NCI-H82 treated with DMSO at 0.1 percent for 48 hours (cell line): Measurements from ENCODE around the gene CYGB.
"Not testable (repeated sequence)": the region's sequence is repeated elsewhere in the genome, so short reads cannot be mapped to it uniquely, and the experiment has no call there.

Experiments
- DNase-seq: peaks from one replicate; lab custom pipeline; 2025; ENCODE audit not compliant: unreplicated experiment; lab: John Stamatoyannopoulos, UW

The CYGB gene

DNA sequence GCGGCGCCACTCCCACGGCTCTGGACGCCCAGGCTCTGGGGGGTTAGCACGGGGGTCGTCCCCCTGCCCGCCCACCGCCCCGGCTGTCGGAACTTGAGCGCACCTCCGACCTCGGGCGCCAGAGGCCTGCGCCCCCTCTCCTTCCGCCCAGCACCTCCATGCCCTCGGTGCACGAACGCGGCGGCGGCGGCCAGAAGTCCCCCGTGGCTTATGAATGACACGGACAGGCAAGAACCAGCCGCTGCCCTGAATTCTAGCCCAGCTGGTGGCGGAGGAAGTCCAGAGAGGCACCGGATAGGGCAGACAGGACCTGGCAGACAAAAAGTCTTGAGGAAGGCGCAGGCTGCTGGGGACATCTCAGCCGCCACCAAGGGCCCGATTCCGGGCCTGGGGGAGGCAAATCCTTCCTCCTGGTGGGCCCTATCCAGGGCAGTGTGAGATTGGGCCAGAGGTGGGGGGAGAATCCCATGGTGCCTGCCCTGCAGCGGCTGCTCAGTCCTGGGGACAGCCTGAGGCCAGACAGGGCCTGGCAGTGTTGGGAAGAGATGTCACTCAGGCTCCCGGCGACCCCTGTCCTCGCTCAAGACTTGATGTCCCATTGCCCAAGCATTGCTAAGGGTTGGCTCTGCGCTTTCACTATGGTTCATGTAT lies 897 bp upstream of the CYGB start:
- DNase-seq, result no peak

DNA sequence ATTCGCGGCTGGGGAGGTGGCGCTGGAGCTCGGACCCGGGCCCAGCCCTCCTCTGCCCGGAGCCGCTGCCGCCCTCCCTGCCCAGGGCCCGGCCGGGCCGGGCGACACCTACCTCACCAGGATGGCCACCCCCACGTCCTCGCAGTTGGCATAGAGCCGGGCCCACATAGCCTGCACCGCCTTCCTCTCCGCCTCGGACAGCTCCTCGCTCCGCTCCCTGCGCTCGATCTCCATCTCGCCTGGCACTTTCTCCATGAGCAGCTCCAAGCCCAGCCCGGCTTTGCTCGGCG lies 276 bp downstream of the CYGB start:
- no peak for DNase-seq

GRCh38 chr17:76536511-76537287 lies 810 bp downstream of the CYGB start:
- no peak for DNase-seq

DNA sequence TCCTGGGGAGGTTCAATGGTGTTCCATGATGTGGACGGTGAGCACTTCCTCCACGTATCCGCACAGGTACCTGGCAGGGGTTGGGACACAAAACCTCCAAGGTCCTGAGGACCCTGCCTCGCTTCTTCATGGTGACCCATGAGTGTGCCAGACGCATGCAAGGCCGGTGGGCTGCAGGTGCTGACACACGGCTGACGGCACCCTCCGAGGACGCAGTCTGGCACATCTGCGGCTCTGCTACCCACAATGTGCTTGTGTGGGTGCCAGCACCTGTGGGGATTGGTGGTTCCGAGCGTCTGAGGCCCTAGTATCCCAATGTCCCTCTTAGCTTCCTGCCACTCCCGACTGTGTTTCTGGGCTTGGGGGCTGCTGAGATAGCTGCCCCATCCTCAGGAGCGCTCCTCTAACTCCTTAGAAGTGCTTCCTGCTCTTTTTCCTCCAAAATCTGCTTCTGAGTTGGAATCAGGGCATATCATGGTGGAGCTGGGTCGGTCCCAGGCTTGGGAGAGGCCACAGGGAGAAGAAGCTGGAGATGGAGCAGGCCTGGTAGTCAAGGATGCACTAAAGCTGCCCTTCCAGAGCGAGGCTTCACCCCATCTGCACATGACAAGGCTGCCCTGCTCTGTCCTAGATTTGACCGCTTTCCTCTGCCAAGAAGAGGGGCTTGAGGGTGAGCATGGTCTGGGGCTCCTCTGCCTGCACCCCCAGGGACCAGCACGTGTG lies 1.6 kb downstream of the CYGB start:
- DNase-seq, result no peak

GRCh38 chr17:76534831-76535732 lies 2.4 kb downstream of the CYGB start:
- DNase-seq, result no peak

GRCh38 chr17:76533640-76534359 lies 3.7 kb downstream of the CYGB start:
- DNase-seq, result not testable (repeated sequence)

- no peak for DNase-seq
Measured at GRCh38 chr17:76532072-76532651, 5.3 kb downstream of the CYGB start.

- no peak for DNase-seq
Measured at GRCh38 chr17:76531486-76532038, 5.9 kb downstream of the CYGB start.

GRCh38 chr17:76530811-76531485 lies 6.6 kb downstream of the CYGB start:
- DNase-seq, result no peak

DNA sequence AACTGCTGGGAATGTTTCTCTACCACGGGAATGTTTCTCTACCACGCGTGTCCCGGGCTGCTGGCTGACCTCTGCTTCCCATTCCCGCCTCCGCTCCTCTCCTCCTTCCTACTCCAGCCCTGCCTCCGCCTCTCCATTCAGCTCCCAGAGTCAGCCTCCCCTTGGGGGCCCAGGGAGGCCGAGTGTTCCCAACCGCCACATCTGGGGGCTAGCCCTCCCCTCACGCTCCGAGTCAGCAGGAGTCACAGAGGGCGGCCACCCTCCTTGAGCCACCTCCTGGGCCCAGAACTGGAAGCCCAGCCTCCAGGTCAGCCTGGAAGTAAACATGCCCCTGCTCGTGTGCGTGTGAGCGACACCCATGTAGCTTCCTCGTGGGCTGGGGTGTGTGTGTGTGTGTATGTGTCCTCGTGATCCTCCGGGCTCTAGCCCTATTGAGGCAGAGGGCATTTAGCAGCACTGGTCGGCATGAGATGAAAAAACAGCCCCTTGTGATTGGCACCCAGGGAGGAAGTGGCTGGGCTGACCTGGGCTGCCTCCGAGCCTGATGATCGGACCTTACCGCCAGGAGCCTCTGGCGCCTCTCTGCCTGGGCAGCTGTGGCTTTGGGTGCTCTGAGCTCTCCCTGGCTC lies 7.3 kb downstream of the CYGB start:
- no peak for DNase-seq

DNA sequence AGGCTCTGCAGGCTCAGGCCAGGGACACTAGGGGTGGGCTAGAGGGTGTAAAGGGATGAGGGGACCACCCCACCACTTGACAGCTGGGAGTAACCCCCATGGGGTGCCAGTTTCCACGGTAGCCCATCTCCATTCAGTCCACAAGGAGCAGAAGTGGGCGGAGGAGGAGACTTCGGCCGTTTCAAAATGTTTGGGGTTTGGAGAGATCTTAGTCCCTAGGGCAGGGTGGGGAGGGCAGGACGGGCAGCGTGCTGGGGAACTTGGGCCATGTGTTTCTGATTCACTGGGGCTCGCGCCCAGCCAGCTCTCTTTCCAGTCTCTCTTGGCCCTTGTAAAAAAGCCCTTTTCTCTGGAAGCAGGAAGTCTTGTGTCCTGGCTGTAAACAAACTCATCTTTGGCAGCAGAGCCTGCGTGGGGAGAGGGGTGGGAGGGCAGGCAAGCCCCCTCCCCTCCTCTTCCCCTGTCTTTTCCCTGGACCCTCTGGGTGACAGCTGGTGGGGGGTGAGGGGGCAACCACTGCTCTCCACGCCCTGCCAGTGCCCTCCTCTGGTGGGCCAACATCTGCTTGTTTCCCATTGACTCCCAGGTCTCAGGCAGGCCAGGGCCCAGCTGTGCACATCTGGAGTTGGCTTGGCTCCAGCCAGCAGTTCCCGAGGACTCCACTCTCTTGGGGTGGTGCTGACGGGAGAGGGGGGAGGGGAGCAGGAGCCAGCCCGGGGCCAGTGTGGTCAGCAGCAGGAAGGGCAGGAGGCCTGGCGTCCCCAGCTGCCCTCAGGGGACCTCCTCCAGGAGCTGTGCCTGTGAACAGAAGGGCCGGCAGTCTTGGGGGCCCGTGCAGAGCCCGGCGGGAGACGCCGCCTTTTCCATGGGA lies 8.1 kb downstream of the CYGB start:
- no peak for DNase-seq

GRCh38 chr17:76528528-76529223 lies 8.8 kb downstream of the CYGB start:
- DNase-seq, result no peak

GRCh38 chr17:76528156-76528527 lies 9.4 kb downstream of the CYGB start:
- DNase-seq, result no peak

- no peak for DNase-seq
Measured at GRCh38 chr17:76527430-76528111, 9.9 kb downstream of the CYGB start.

GRCh38 chr17:76527016-76527415 lies 10.5 kb downstream of the CYGB start:
- not testable (repeated sequence) for DNase-seq

DNA sequence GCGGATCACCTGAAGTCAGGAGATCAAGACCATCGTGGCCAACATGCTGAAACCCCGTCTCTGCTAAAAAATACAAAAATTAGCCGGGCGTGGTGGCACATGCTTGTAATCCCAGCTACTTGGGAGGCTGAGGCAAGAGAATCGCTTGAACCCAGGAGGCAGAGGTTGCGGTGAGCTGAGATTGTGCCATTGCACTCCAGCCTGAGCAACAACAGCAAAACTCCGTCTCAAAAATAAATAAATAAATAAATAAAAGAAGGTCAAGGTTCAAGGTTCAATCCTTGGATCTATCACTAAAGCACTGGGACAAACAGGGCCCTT lies 12.0 kb downstream of the CYGB start:
- DNase-seq, result not testable (repeated sequence)
